ENCODE measurements around the gene OPRL1.

Gene OPRL1

DNA sequence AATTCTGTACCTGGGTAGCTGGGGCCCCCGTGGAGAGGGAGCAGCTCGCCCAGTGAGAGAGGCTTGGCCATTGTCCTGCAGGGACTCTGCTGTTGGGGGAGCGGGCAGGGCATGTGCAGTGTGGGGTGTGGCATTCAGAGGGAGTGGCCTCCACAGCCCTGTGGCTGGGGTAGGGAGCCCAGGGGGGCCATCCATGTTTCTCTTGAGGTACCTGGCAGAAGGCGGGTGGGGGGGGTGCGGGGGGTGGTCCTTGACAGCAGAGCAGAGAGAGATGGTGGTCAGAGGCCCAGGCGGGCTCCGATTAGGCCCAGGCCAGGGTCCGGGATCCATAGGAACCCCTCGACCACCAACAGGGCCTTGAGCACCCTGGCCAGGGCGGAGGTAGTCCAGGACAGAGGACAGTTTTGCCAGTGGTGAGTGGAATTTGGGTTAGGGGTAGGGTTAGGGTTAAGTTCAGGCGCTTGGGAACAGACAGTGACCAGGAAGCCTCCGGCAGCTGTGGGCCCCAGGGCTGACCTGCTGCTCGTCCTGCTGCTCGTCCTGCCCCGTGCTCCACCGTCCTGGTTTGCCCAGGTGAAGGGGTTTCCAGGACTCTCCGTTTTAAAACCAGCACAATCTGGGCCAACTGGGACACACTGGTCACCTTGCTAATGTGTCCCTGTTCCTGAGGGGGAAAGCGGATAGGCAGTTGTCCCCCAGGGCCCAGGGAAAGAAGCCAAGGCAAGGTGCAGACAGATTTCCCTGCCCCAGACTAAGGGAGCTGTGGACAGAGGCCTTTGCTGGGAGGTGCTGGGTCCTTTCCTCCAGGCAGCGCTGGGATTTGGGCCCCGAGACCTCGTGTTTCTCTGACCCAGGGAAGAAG, 59.5 kb downstream of the OPRL1 start:
- in situ Hi-C loops (cut with MboI; ENCODE audit: low sequenced_read_pairs): no loop called here

DNA sequence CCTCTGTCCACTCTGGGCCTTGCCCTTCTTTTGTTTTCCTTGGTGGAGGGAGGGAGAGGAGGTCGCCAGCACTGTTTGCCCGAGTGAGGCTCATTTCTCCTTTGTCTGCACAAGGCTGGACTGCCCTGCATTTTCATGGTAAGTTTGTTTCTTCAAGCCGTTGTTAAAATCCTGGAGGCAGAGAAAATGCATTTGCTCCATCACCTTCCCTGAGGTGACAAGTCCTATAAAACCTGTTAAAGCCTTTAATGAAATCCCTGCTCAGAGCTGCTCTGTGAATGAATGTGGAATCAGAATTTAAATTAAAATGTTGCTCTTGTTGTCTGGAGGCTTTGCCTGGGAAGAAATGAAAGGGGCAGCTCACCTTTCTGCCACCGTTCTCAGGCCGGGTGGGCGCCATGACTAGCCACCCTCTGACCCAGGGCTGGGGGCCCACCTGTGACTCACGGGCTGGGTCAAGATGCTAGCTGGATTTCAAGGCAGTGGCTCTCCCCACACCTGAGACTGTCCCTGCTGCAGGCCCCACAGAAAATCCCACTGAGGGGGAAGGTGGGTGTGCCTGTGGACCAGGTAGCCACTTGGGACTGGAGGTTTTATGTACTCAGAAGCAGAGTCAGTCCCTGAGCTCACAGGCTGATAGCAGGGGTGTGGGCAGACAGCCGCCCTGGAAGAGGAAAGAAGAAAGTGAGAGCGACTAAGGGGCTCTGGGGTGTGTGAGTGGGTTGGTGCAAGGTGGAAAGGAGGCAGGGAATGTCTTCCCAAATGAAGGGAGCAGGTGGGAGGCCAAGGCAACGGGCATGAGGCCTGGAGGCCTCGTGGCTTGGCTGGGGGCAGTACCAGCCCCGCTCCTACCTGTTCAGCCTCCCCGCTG, 60.4 kb downstream of the OPRL1 start:
- in situ Hi-C loops (cut with MboI; ENCODE audit: low sequenced_read_pairs): no loop called here

DNA sequence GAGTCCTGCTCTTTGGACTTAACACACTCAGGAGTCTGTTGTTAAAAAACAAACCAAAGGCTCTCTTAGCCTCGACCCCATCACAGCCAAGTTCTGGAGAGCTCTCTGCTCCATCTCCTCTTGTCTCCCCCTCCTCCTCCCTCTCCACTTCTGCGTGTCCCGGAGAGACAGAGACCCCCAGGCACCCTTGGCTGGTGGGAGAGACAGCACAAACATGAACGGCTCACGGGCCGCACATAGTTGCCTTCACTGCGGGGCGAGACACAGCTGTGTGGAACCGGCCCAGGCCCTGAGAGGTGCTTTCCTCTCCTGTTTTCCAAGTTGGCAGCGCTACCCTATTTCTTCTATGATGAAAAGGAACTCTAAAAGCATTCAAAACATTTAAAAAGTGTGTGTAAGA, 61.1 kb downstream of the OPRL1 start:
- in situ Hi-C loops (cut with MboI; ENCODE audit: low sequenced_read_pairs): no loop called here

DNA sequence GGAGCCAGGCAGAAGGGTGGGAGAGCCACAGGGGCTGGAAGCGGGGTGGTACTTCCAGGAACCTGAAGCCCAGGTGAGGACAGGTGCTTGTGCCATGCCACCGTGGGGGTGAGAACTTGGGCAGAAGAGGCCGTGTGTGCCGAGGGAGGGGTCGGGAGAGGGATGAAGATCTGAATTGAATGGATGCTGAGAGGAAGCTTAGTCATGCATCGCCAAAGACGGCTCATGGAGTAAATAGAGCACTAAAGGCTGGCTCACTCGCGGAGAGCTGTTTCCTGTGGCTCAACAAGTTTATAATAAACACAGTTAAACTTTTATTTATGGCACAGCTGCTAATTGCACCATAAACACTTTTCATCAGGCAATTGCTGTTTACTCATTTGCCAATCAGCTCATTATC, 62.7 kb downstream of the OPRL1 start:
- in situ Hi-C loops (cut with MboI; ENCODE audit: low sequenced_read_pairs): no loop called here

DNA sequence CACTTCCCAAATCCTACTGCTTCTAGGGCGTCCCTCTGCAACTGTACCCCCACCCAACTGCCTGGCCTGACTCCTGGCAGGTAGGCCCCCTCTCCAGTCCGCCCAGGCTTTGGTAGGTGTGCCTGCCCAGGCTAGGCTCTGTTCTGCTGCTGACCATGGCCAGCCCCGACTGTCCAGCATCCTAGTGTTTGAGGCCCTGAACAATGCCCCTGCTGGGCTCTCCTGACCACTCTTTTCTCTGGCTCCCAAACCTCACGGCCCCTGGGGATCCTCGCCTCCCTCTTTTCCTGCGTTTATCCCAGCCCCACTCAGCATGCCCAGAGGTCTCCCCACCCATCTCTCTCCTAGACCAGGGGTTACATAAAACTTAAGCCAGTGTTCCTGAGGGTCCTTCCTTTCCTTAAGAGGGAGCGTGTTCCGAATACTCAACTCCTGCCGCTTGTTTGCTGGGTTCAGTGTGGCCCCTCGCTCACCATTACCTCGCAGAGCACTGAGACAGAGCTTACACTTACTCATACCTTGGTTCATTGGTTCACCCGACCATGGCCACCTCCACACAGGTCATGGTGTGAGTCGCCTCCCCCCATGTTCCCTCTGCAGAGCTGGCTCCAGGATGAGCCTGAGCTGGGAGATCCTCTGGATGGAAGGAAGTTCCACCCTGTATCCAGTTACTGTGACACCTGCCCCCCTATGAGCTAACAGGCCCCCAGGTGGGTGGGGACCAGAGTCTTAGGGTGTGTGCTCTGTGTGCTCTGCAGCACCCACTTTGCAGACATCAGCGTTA, 63.3 kb downstream of the OPRL1 start:
- in situ Hi-C loops (cut with MboI; ENCODE audit: low sequenced_read_pairs): no loop called here

DNA sequence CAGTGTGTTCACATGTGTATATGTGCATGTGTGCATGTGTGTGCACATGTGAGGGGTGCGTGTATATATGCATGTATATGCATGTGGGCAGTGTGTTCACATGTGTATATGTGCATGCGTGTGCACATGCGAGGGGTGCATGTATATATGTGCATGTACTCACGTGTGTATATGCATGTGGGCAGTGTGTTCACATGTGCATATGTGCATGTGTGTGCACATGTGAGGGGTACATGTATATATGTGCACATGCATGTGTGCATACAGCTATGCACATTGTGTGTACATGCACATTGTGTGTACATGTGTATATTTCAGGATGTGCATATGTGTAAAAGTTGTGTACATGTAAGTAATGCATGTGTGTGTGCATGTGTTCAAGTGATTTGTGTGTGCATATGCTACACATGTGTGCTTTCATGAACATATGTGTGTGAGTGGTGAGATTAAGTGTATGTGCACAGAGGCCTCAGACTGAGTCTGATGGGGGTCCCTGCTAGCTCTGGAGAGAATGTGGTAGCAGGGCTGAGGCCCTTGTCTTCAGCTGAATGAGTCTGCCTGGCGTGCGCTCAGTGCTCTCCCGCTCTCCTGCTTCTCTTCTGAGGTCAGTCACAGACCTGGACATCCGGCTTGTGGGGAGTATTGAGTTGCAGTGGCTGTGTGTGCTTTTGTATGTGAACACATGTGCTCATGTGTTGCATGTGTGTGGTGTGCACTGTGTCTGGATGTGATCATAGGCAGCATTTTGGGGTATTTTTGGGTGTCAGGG, 64.4 kb downstream of the OPRL1 start:
- in situ Hi-C loops (cut with MboI; ENCODE audit: low sequenced_read_pairs): no loop called here

DNA sequence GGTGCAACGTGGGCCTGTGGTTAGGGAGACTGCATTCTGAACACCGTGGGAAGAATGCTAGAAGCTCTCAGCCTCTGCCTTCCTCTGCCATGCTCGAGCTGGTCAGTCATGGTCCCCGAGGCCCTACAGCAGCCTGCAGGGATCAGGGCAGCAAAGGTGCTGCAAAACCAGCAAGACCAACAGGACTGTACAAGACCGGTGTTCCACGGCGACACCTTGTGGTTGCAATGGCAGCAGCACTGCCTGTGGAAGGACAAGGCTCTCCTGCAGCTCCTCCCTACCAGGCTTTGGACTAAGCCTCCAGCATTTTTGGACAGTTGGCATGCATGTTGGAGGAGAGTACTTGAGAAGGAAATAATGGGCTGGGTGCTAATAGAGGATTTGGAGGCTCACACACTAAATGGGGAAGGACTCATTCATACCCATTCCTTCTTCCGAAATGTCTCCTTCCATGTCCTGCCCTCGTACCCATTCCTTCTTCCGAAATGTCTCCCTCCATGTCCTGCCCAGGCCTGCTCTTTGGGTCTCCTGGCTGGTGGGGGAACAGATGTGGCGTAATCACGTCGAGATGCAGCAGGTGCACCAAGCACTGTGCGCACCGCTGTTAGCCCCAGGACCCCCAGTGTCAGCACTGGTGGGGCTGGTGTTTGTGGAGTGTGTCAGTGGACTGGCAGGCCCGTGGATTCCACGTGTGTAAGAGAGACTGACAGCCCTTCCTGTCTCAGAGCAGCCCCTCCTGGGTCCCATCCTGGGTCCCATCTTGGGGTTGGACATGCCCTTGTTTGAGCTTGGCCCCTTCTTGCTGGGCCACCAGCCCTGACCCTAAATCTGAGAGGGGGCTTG, 65.8 kb downstream of the OPRL1 start:
- in situ Hi-C loops (cut with MboI; ENCODE audit: low sequenced_read_pairs): no loop called here

DNA sequence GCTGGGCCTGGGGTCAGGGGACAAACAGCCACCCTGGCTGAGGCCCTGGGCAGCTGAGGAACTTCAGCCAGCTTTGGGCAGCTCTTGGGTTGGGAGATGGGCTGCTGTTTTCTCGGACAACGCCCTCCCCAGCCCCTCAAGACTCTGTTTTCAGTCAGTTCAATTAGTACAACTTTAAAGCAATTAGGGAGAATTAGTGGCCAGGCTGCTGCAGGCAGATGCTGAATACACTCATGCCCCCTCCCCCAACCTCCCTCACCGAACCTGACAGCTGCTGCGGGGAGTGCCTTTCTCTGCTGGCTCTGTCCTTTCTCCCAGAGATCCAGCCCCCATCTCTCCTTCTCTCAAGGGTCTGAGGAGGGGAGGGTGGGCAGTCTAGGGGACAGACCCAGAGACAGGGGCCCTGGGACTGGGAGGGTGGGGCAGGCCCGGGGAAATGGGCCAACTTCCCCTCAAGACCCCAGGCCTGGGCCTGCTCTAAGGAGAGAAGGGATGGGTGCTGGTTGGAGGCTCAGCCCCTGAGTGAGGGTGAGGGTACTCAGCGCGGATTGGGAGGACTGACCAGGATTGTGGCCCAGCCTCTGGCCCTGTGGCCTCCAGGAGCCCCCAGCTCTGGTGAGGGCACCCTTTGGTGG, 66.5 kb downstream of the OPRL1 start:
- in situ Hi-C loops (cut with MboI; ENCODE audit: low sequenced_read_pairs): no loop called here

DNA sequence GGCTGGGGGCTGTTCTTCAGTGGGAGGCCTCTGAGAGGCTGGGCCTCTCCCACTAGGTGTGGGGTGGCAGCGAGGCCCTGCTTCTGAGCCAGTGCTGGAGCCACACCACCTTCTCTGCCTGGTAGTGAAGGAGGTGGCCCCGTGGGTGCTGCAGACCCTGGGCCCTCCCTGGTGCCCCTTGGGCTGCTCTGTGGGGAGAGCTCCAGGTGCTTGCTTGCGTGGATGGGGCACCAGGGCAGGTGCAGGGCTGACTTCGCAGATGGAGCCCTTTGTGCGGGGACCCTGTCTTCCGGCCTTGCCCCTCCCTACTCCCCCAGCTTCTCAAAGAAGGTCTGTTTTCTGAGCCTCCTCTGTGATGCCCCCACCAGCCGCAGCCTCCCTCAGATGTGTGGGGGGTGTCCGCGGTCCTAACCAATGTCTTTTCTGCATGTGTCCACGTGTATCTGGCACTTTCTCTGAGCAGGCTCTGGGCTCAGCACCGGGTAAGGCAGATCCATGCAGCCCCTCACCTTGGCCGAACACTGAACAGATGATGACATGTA, 67.1 kb downstream of the OPRL1 start:
- in situ Hi-C loops (cut with MboI; ENCODE audit: low sequenced_read_pairs): no loop called here

DNA sequence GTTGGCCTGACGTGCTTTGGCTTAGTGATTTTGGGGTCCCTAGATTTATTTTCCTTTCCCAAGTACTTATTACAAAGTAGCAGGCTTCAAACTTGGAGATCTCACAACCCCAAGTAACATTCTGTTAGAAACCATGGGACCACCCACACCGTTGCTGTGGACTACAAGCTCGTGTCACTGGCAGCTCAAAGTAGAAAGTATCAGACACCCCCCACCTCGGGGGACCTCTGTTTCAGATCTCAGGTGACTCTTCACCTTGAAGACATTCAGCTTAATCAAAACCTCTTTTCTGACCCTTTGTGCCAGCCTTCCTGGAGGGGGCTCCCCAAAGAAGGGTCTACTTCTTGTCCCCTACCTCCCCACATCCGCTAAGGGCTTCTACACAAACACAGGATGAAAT, 68.7 kb downstream of the OPRL1 start:
- in situ Hi-C loops (cut with MboI; ENCODE audit: low sequenced_read_pairs): no loop called here

DNA sequence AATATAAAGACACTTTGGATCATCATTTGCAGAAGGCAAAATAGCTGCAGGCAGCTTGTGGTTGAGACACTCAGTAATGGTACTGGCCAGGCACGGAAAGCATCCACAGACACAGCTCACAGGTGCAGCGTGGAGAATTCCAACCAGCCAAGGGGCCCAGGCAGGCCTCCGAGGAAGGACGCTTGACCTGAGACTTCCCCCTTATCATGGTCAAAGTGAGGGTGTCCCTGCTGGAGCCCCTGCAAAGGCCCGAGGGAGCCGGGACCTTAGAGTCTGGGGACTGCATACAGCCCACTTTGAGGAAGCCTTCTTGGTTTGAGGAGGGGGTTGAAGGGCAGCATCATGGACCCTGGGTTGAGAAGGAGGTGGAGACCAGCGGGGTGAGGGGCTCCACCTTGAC, 69.3 kb downstream of the OPRL1 start:
- in situ Hi-C loops (cut with MboI; ENCODE audit: low sequenced_read_pairs): no loop called here

DNA sequence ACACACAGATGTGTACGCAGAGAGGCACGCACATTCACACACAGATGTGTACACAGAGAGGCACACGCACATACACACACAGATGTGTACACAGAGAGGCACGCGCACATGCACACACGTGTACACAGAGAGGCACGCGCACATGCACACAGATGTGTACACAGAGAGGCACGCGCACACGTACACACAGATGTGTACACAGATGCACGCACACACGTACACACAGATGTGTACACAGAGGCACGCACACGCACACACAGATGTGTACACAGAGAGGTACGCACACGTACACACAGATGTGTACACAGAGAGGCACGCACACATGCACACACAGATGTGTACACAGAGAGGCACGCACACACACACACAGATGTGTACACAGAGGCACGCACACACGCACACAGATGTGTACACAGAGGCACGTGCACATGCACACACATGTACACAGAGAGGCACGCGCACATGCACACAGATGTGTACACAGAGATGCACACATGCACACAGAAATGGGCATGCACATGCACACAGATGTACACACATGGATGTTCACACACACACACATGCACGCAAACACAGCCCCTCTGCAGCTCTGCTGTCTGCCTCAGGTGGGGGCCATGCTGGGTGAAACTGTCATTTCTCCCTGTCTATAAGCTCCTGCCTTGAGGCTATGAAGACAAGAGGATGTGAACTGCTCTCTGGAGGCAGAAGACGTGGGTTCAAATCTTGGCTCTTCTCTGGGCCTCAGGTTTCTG, 70.1 kb downstream of the OPRL1 start:
- in situ Hi-C loops (cut with MboI; ENCODE audit: low sequenced_read_pairs): no loop called here

Data from HL-60/S4 (cell line).